Ishikawa (cell line): ENCODE data around the gene ZNF451.

Experiments
- EP300 ChIP-seq: IDR thresholded peaks from 2 replicates; pipeline ENCODE4 v1.6.1; 2012; ENCODE audit warnings: borderline replicate concordance
- FOXM1 ChIP-seq: IDR thresholded peaks from 2 replicates; pipeline ENCODE4 v1.6.1; 2012; ENCODE audit warnings: low read depth, borderline replicate concordance
- MAX ChIP-seq: IDR thresholded peaks from 2 replicates; pipeline ENCODE4 v1.6.1; 2012
- NFIC ChIP-seq: IDR thresholded peaks from 2 replicates; pipeline ENCODE4 v1.6.1; 2012
- RAD21 ChIP-seq: IDR thresholded peaks from 2 replicates; pipeline ENCODE4 v1.6.1; 2012; ENCODE audit warnings: low read depth
- TAF1 ChIP-seq: IDR thresholded peaks from 2 replicates; pipeline ENCODE4 v1.6.1; 2012; ENCODE audit warnings: low read depth, mild to moderate bottlenecking
- ZBTB7A ChIP-seq: IDR thresholded peaks from 2 replicates; pipeline ENCODE4 v1.6.1; 2012; ENCODE audit warnings: low read depth

- TF ChIP-seq FOXM1 (no peak), MAX (no peak), RAD21 (no peak), NFIC (no peak), TAF1 (no peak), EP300 (no peak), ZBTB7A (no peak)
Measured at GRCh38 chr6:57158658-57159057, 68.7 kb downstream of the ZNF451 start.
